ENCODE results near the gene STAT4. TPM values are rescaled to one million over a fixed set of nuclear protein-coding genes. Genes with fewer than 3 reads are reported as not detected.

The STAT4 gene
- total RNA-seq, 1 experiment from 2014 or later, result 0.71 TPM

DNA sequence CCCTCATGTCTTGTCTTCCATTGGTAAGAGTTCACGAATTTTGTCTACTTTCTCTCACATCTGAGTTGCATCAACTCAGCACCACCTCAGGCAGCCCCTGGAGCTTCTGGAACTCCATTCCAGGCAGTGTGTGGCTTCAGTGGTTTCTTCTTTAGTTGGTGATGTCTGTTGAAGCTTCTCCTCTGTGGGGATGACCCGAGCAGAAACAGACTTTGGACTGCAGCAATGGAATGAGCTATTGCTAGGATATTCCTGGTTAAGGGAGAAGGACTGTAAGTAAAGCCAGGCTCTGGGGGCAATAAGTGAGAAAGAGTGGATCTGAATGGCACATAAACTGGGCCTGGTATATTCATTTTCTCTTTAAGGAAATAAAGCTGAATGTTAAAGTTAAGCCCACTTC lies 32.3 kb upstream of the STAT4 start:
- intact Hi-C loops (cut with micrococcal nuclease; ENCODE audit: unreplicated experiment), result no loop called here
- BruUV-seq (replicated peaks), result no TSS peak
- TF ChIP-seq, protein P1, sequence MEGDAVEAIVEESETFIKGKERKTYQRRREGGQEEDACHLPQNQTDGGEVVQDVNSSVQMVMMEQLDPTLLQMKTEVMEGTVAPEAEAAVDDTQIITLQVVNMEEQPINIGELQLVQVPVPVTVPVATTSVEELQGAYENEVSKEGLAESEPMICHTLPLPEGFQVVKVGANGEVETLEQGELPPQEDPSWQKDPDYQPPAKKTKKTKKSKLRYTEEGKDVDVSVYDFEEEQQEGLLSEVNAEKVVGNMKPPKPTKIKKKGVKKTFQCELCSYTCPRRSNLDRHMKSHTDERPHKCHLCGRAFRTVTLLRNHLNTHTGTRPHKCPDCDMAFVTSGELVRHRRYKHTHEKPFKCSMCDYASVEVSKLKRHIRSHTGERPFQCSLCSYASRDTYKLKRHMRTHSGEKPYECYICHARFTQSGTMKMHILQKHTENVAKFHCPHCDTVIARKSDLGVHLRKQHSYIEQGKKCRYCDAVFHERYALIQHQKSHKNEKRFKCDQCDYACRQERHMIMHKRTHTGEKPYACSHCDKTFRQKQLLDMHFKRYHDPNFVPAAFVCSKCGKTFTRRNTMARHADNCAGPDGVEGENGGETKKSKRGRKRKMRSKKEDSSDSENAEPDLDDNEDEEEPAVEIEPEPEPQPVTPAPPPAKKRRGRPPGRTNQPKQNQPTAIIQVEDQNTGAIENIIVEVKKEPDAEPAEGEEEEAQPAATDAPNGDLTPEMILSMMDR (conservative IDR thresholded peaks at IDR 0.05; ENCODE audit: low read depth, low read length), result no peak
- TF ChIP-seq EZH2 (IDR thresholded peaks at IDR 0.05; ENCODE audit: borderline replicate concordance, low read depth, low read length, poor library complexity, severe bottlenecking), result no peak
- no peaks in the 10 kb centered on the region for H3K36me3 ChIP-seq (ENCODE audit: insufficient read depth, low read length, poor library complexity, severe bottlenecking)
- no peak for DNase-seq (ENCODE audit: low spot score)
- POLR2A ChIA-PET (ENCODE audit: low non-redundant PET), result no interaction called here
- CTCF ChIA-PET, result no interaction called here
- no peak overlapping the region for H3K27ac ChIP-seq (ENCODE audit: low read depth, low read length, poor library complexity, severe bottlenecking)
- H3K4me3 ChIP-seq (ENCODE audit: low read depth, low read length, poor library complexity, severe bottlenecking), result no peak overlapping the region
- no peaks in the 10 kb centered on the region for H3K9me3 ChIP-seq (ENCODE audit: low read depth, low read length, poor library complexity, severe bottlenecking)
- no peaks in the 10 kb centered on the region for H3K27me3 ChIP-seq (replicated peaks; ENCODE audit: insufficient read depth, low read depth, low read length, poor library complexity)
- no peaks in the 10 kb centered on the region for H3K4me1 ChIP-seq (ENCODE audit: insufficient read depth, low read length, poor library complexity, severe bottlenecking)

DNA sequence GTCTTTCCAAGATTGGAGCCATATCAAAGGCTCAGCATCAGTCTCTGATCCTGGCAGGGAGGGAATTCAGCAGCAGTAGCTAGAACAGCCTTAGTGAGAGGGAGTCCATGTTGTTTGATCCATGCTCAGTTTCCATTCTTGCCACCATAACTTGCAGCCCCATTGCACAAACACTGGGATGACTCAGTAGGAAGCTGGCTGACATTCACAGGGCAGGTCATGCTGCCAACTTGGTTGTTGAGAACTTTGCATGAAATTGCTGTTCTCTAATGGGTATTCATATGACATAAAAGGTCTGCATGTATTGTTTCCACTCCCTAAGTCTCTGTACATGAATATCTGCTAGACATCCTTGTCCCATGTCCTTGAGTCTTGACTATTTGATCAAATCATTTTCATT lies 29.9 kb upstream of the STAT4 start:
- CTCF ChIA-PET, result no interaction called here

DNA sequence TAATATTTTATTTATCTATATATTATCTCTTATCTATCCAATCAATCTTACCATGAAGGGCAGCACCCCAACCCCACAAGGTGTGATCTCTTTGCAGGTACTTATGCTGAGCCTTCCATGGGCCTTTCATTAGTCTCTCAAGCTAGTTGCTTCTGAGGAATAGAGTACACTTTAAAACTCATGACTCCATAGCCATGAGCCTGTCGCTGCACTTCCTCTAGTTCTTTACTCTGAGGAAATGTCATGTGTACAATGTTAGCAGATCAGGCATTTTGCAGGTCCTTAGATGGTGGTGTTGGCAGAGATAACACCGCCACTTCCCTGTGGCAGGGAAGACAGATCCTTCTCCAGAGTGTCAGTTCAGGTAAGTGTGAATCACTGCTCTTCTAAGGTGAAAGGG lies 29.5 kb upstream of the STAT4 start:
- ChIA-PET POLR2A (ENCODE audit: low non-redundant PET) (no interaction called here), CTCF (no interaction called here)
- Histone ChIP-seq H3K36me3 (ENCODE audit: insufficient read depth, low read length, poor library complexity, severe bottlenecking) (no peaks in the 10 kb centered on the region), H3K4me1 (ENCODE audit: insufficient read depth, low read length, poor library complexity, severe bottlenecking) (no peaks in the 10 kb centered on the region), H3K27ac (ENCODE audit: low read depth, low read length, poor library complexity, severe bottlenecking) (no peak overlapping the region), H3K4me3 (ENCODE audit: low read depth, low read length, poor library complexity, severe bottlenecking) (no peak overlapping the region), H3K9me3 (ENCODE audit: low read depth, low read length, poor library complexity, severe bottlenecking) (no peaks in the 10 kb centered on the region), H3K27me3 (replicated peaks; ENCODE audit: insufficient read depth, low read depth, low read length, poor library complexity) (no peaks in the 10 kb centered on the region)
- intact Hi-C loops (cut with micrococcal nuclease; ENCODE audit: unreplicated experiment), result no loop called here
- TF ChIP-seq, protein P1 (conservative IDR thresholded peaks at IDR 0.05; ENCODE audit: low read depth, low read length), result no peak
- no peak for TF ChIP-seq EZH2 (IDR thresholded peaks at IDR 0.05; ENCODE audit: borderline replicate concordance, low read depth, low read length, poor library complexity, severe bottlenecking)
- DNase-seq (ENCODE audit: low spot score), result no peak
- no TSS peak for BruUV-seq (replicated peaks)

More for the DNA sequence above, 29.9 kb upstream of the STAT4 start:
- intact Hi-C loops (cut with micrococcal nuclease; ENCODE audit: unreplicated experiment), result no loop called here
- TF ChIP-seq EZH2 (IDR thresholded peaks at IDR 0.05; ENCODE audit: borderline replicate concordance, low read depth, low read length, poor library complexity, severe bottlenecking), result no peak
- TF ChIP-seq, protein P1 (conservative IDR thresholded peaks at IDR 0.05; ENCODE audit: low read depth, low read length), result no peak
- BruUV-seq (replicated peaks), result no TSS peak
- POLR2A ChIA-PET (ENCODE audit: low non-redundant PET), result no interaction called here
- no peak for DNase-seq (ENCODE audit: low spot score)
- Histone ChIP-seq H3K27me3 (replicated peaks; ENCODE audit: insufficient read depth, low read depth, low read length, poor library complexity) (no peaks in the 10 kb centered on the region), H3K4me3 (ENCODE audit: low read depth, low read length, poor library complexity, severe bottlenecking) (no peak overlapping the region), H3K4me1 (ENCODE audit: insufficient read depth, low read length, poor library complexity, severe bottlenecking) (no peaks in the 10 kb centered on the region), H3K9me3 (ENCODE audit: low read depth, low read length, poor library complexity, severe bottlenecking) (no peaks in the 10 kb centered on the region), H3K36me3 (ENCODE audit: insufficient read depth, low read length, poor library complexity, severe bottlenecking) (no peaks in the 10 kb centered on the region), H3K27ac (ENCODE audit: low read depth, low read length, poor library complexity, severe bottlenecking) (no peak overlapping the region)

Measured in A673 (cell line).